Panc1 (cell line): ENCODE results near the gene NDEL1. TPM values are rescaled to one million over a fixed set of nuclear protein-coding genes. Genes with fewer than 3 reads are reported as not detected.
A peak's percentile ranks its signal among the peaks of the same experiment; 100 is the strongest.

Source experiments
- ATAC-seq: fragments of 200-7000 bp; cut with Tn5 transposase; 2 replicates; pipeline ENCODE4 v1.9.1; 2020; ENCODE audit warnings: mild to moderate bottlenecking, moderate library complexity
- BruUV-seq: library from RNA; stranded (reverse); fragments of 400-500 nt; replicated peaks from 2 replicates; lab custom pipeline; 2021; lab: Mats Ljungman, UMichigan
- CTCF ChIA-PET: fragments of 300-600 bp; sonication (Branson Sonifier 250); formaldehyde crosslinking; loops from one replicate; lab custom pipeline; 2022; ENCODE audit warnings: antibody characterized with exemption; lab: Charles Lee
- POLR2A ChIA-PET: fragments of 300-600 bp; sonication (Branson Sonifier 250); formaldehyde crosslinking; loops from one replicate; lab custom pipeline; 2022; ENCODE audit warnings: antibody characterized with exemption; lab: Charles Lee
- DNase-seq: peaks from one replicate; pipeline ENCODE4 v3.0.0-alpha.2; 2010; ENCODE audit warnings: low read depth, low spot score
- H3K27ac ChIP-seq: 2 replicates; pipeline ENCODE4 v1.5.1; 2011; ENCODE audit warnings: mild to moderate bottlenecking, low read length, inconsistent platforms
- H3K27me3 ChIP-seq: fragments of 200-500 bp; sonication (Bioruptor generic); 2 replicates; pipeline ENCODE4 v1.6.0; 2014; ENCODE audit warnings: low read length, inconsistent platforms; ENCODE audit not compliant: control insufficient read depth, insufficient read depth
- H3K36me3 ChIP-seq: fragments of 200-500 bp; sonication (Bioruptor generic); 2 replicates; pipeline ENCODE4 v1.5.1; 2014; ENCODE audit warnings: inconsistent platforms, mild to moderate bottlenecking, low read length, moderate library complexity; ENCODE audit not compliant: control insufficient read depth, insufficient read depth
- H3K4me1 ChIP-seq: 2 replicates; pipeline ENCODE4 v1.5.1; 2011; ENCODE audit warnings: inconsistent platforms, mild to moderate bottlenecking, low read length, moderate library complexity; ENCODE audit not compliant: control insufficient read depth, insufficient read depth
- H3K4me3 ChIP-seq, 2 experiments: 2 replicates each; pipeline ENCODE4 v1.5.1; 2011 to 2012; ENCODE audit warnings: low read depth in 2 of 2, low read length in 2 of 2, mild to moderate bottlenecking in 2 of 2, inconsistent platforms in 1 of 2, moderate library complexity in 1 of 2
- H3K9me3 ChIP-seq: fragments of 200-500 bp; sonication (Bioruptor generic); 2 replicates; pipeline ENCODE4 v1.5.1; 2014; ENCODE audit warnings: low read depth, mild to moderate bottlenecking, inconsistent platforms, low read length, moderate library complexity; ENCODE audit not compliant: control insufficient read depth, insufficient read depth
- CTCF ChIP-seq: fragments of 450-650 bp; IDR thresholded peaks from 2 replicates; pipeline ENCODE4 v1.5.1; 2017; ENCODE audit warnings: mild to moderate bottlenecking
- POLR2AphosphoS5 ChIP-seq: IDR thresholded peaks from 2 replicates; pipeline ENCODE4 v1.6.1; 2012; ENCODE audit warnings: mild to moderate bottlenecking, low read depth, low read length, moderate library complexity
- REST ChIP-seq, 2 experiments: IDR thresholded peaks; 2 replicates each; pipeline ENCODE4 v1.6.1; 2011 to 2012; ENCODE audit warnings: low read depth in 2 of 2, control low read depth in 1 of 2, low read length in 1 of 2, mild to moderate bottlenecking in 1 of 2, moderate library complexity in 1 of 2; ENCODE audit not compliant: insufficient read depth in 1 of 2
- SIN3A ChIP-seq: IDR thresholded peaks from 2 replicates; pipeline ENCODE4 v1.6.1; 2012; ENCODE audit warnings: low read depth, mild to moderate bottlenecking, low read length, moderate library complexity, borderline replicate concordance; ENCODE audit not compliant: insufficient read depth
- TCF7L2 ChIP-seq: IDR thresholded peaks from 2 replicates; pipeline ENCODE4 v1.6.1; 2011; ENCODE audit warnings: mild to moderate bottlenecking, low read depth, low read length, inconsistent platforms
- in situ Hi-C: cut with HindIII; loops from 2 replicates; pipeline ENCODE4 v1.10.0; 2016; ENCODE audit warnings: low sequenced_read_pairs, low pct_unique_long_range_greater_than_20kb
- intact Hi-C: fragments of 100-400 bp; cut with micrococcal nuclease; formaldehyde crosslinking; loops from one replicate; pipeline ENCODE4 v1.10.0; 2022; ENCODE audit not compliant: unreplicated experiment
- total RNA-seq: library from RNA; stranded (reverse); gene quantifications from one replicate; pipeline ENCODE4 v1.2.1, GENCODE V29; 2021; ENCODE audit not compliant: unreplicated experiment

The NDEL1 gene
- total RNA-seq, 1 experiment from 2014 or later: 44.8 TPM

- ChIA-PET CTCF (no interaction called here), POLR2A (no interaction called here)
- no TSS peak for BruUV-seq
- Histone ChIP-seq H3K4me1 (no peaks in the 10 kb centered on the region), H3K4me3 (no peak overlapping the region), H3K36me3 (no peaks in the 10 kb centered on the region), H3K9me3 (no peaks in the 10 kb centered on the region), H3K27ac (no peak overlapping the region; the same call in 1 of the 2 replicates), H3K27me3 (no peaks in the 10 kb centered on the region)
- ATAC-seq: no peak
- DNase-seq: no peak
- in situ Hi-C loops (no loop called here), intact Hi-C loops (no loop called here)
- no peak for TF ChIP-seq POLR2AphosphoS5
- TF ChIP-seq SIN3A: no peak
- no peak for TF ChIP-seq REST (IDR thresholded peaks at IDR 0.05; ENCODE audit: insufficient read depth in 1 of 2, low read depth in 2 of 2, low read length in 1 of 2)
- no peak for TF ChIP-seq TCF7L2
- TF ChIP-seq CTCF: no peak
Observed at GRCh38 chr17:8408371-8408770, 27.3 kb upstream of the NDEL1 start.

GRCh38 chr17:8409966-8410882 is 25.5 kb upstream of the NDEL1 start:
- Histone ChIP-seq H3K4me1 (no peaks in the 10 kb centered on the region), H3K9me3 (no peaks in the 10 kb centered on the region), H3K4me3 (no peak overlapping the region), H3K27ac (no peak overlapping the region), H3K36me3 (no peaks in the 10 kb centered on the region), H3K27me3 (no peaks in the 10 kb centered on the region)
- peak; percentile 89 for TF ChIP-seq CTCF
- TF ChIP-seq POLR2AphosphoS5: no peak
- ATAC-seq (peak; percentile 98), DNase-seq (peak; percentile 71)
- POLR2A ChIA-PET: interaction anchor here (0.6 to 0.7 kb wide), 2 partner anchors 61 to 91 kb away, joined by 4 to 8 read pairs; no protein-coding TSS in a partner anchor
- BruUV-seq: no TSS peak
- intact Hi-C loops (loop anchor here (10.0 kb wide), 1 partner anchor 335 kb away; the partner anchor contains the start of gene CCDC42), in situ Hi-C loops (no loop called here)
- CTCF ChIA-PET: interaction anchor here (0.6 to 1.0 kb wide), 6 partner anchors 10 to 376 kb away, joined by 3 to 6 read pairs (median 4); no protein-coding TSS in a partner anchor
